Panc1 (cell line): ENCODE measurements around the gene ANXA6. TPM values are rescaled to one million over a fixed set of nuclear protein-coding genes. Genes with fewer than 3 reads are reported as not detected.

Source experiments
- ATAC-seq: fragments of 200-7000 bp; cut with Tn5 transposase; 2 replicates; pipeline ENCODE4 v1.9.1; 2020; ENCODE audit warnings: mild to moderate bottlenecking, moderate library complexity
- BruUV-seq: library from RNA; stranded (reverse); fragments of 400-500 nt; replicated peaks from 2 replicates; lab custom pipeline; 2021; lab: Mats Ljungman, UMichigan
- CTCF ChIA-PET: fragments of 300-600 bp; sonication (Branson Sonifier 250); formaldehyde crosslinking; loops from one replicate; lab custom pipeline; 2022; ENCODE audit warnings: antibody characterized with exemption; lab: Charles Lee
- POLR2A ChIA-PET: fragments of 300-600 bp; sonication (Branson Sonifier 250); formaldehyde crosslinking; loops from one replicate; lab custom pipeline; 2022; ENCODE audit warnings: antibody characterized with exemption; lab: Charles Lee
- DNase-seq: peaks from one replicate; pipeline ENCODE4 v3.0.0-alpha.2; 2010; ENCODE audit warnings: low read depth, low spot score
- H3K27ac ChIP-seq: 2 replicates; pipeline ENCODE4 v1.5.1; 2011; ENCODE audit warnings: mild to moderate bottlenecking, low read length, inconsistent platforms
- H3K27me3 ChIP-seq: fragments of 200-500 bp; sonication (Bioruptor generic); 2 replicates; pipeline ENCODE4 v1.6.0; 2014; ENCODE audit warnings: low read length, inconsistent platforms; ENCODE audit not compliant: control insufficient read depth, insufficient read depth
- H3K36me3 ChIP-seq: fragments of 200-500 bp; sonication (Bioruptor generic); 2 replicates; pipeline ENCODE4 v1.5.1; 2014; ENCODE audit warnings: inconsistent platforms, mild to moderate bottlenecking, low read length, moderate library complexity; ENCODE audit not compliant: control insufficient read depth, insufficient read depth
- H3K4me1 ChIP-seq: 2 replicates; pipeline ENCODE4 v1.5.1; 2011; ENCODE audit warnings: inconsistent platforms, mild to moderate bottlenecking, low read length, moderate library complexity; ENCODE audit not compliant: control insufficient read depth, insufficient read depth
- H3K4me3 ChIP-seq, 2 experiments: 2 replicates each; pipeline ENCODE4 v1.5.1; 2011 to 2012; ENCODE audit warnings: low read depth in 2 of 2, low read length in 2 of 2, mild to moderate bottlenecking in 2 of 2, inconsistent platforms in 1 of 2, moderate library complexity in 1 of 2
- H3K9me3 ChIP-seq: fragments of 200-500 bp; sonication (Bioruptor generic); 2 replicates; pipeline ENCODE4 v1.5.1; 2014; ENCODE audit warnings: low read depth, mild to moderate bottlenecking, inconsistent platforms, low read length, moderate library complexity; ENCODE audit not compliant: control insufficient read depth, insufficient read depth
- POLR2AphosphoS5 ChIP-seq: IDR thresholded peaks from 2 replicates; pipeline ENCODE4 v1.6.1; 2012; ENCODE audit warnings: mild to moderate bottlenecking, low read depth, low read length, moderate library complexity
- SIN3A ChIP-seq: IDR thresholded peaks from 2 replicates; pipeline ENCODE4 v1.6.1; 2012; ENCODE audit warnings: low read depth, mild to moderate bottlenecking, low read length, moderate library complexity, borderline replicate concordance; ENCODE audit not compliant: insufficient read depth
- TCF7L2 ChIP-seq: IDR thresholded peaks from 2 replicates; pipeline ENCODE4 v1.6.1; 2011; ENCODE audit warnings: mild to moderate bottlenecking, low read depth, low read length, inconsistent platforms
- in situ Hi-C: cut with HindIII; loops from 2 replicates; pipeline ENCODE4 v1.10.0; 2016; ENCODE audit warnings: low sequenced_read_pairs, low pct_unique_long_range_greater_than_20kb
- intact Hi-C: fragments of 100-400 bp; cut with micrococcal nuclease; formaldehyde crosslinking; loops from one replicate; pipeline ENCODE4 v1.10.0; 2022; ENCODE audit not compliant: unreplicated experiment
- total RNA-seq: library from RNA; stranded (reverse); gene quantifications from one replicate; pipeline ENCODE4 v1.2.1, GENCODE V29; 2021; ENCODE audit not compliant: unreplicated experiment
- TF ChIP-seq, protein P1 (sequence below), 2 experiments: IDR thresholded peaks; 2 replicates each; pipeline ENCODE4 v1.6.1; 2011 to 2012; ENCODE audit warnings: low read depth in 2 of 2, control low read depth in 1 of 2, low read length in 1 of 2, mild to moderate bottlenecking in 1 of 2, moderate library complexity in 1 of 2; ENCODE audit not compliant: insufficient read depth in 1 of 2
- TF ChIP-seq, protein P2 (sequence below): fragments of 450-650 bp; IDR thresholded peaks from 2 replicates; pipeline ENCODE4 v1.5.1; 2017; ENCODE audit warnings: mild to moderate bottlenecking

Gene ANXA6
- total RNA-seq, 1 experiment from 2014 or later = 60.0 TPM

DNA sequence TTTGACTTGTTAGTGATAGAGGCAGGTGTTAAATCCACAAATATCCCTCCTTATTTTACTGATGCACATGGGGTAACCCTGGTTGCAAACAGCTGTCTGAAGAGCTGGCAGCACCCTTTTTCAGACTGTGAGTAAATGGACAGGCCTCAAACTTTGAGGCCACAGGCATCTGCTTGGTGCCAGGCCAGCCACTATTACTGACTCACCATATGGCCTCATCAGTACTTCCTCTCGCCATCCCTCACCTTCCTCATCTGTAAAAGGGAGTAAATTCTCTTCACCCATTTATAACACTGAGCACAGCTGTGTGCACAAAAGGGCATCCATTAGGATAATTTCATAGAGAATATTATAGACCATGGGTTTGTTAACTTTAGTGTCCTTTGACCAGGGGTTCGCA is 64.8 kb downstream of the ANXA6 start:
- no peak overlapping the region for H3K4me3 ChIP-seq
- no peaks in the 10 kb centered on the region for H3K27me3 ChIP-seq
- in situ Hi-C loops = no loop called here
- POLR2A ChIA-PET = no interaction called here
- no peak for TF ChIP-seq TCF7L2
- TF ChIP-seq, protein P1, sequence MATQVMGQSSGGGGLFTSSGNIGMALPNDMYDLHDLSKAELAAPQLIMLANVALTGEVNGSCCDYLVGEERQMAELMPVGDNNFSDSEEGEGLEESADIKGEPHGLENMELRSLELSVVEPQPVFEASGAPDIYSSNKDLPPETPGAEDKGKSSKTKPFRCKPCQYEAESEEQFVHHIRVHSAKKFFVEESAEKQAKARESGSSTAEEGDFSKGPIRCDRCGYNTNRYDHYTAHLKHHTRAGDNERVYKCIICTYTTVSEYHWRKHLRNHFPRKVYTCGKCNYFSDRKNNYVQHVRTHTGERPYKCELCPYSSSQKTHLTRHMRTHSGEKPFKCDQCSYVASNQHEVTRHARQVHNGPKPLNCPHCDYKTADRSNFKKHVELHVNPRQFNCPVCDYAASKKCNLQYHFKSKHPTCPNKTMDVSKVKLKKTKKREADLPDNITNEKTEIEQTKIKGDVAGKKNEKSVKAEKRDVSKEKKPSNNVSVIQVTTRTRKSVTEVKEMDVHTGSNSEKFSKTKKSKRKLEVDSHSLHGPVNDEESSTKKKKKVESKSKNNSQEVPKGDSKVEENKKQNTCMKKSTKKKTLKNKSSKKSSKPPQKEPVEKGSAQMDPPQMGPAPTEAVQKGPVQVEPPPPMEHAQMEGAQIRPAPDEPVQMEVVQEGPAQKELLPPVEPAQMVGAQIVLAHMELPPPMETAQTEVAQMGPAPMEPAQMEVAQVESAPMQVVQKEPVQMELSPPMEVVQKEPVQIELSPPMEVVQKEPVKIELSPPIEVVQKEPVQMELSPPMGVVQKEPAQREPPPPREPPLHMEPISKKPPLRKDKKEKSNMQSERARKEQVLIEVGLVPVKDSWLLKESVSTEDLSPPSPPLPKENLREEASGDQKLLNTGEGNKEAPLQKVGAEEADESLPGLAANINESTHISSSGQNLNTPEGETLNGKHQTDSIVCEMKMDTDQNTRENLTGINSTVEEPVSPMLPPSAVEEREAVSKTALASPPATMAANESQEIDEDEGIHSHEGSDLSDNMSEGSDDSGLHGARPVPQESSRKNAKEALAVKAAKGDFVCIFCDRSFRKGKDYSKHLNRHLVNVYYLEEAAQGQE (IDR thresholded peaks at IDR 0.05; ENCODE audit: insufficient read depth in 1 of 2, low read depth in 2 of 2, low read length in 1 of 2) = no peak
- no peak for TF ChIP-seq SIN3A
- TF ChIP-seq, protein P2, sequence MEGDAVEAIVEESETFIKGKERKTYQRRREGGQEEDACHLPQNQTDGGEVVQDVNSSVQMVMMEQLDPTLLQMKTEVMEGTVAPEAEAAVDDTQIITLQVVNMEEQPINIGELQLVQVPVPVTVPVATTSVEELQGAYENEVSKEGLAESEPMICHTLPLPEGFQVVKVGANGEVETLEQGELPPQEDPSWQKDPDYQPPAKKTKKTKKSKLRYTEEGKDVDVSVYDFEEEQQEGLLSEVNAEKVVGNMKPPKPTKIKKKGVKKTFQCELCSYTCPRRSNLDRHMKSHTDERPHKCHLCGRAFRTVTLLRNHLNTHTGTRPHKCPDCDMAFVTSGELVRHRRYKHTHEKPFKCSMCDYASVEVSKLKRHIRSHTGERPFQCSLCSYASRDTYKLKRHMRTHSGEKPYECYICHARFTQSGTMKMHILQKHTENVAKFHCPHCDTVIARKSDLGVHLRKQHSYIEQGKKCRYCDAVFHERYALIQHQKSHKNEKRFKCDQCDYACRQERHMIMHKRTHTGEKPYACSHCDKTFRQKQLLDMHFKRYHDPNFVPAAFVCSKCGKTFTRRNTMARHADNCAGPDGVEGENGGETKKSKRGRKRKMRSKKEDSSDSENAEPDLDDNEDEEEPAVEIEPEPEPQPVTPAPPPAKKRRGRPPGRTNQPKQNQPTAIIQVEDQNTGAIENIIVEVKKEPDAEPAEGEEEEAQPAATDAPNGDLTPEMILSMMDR = no peak
- no peak for TF ChIP-seq POLR2AphosphoS5
- no peaks in the 10 kb centered on the region for H3K9me3 ChIP-seq
- no TSS peak for BruUV-seq
- DNase-seq = no peak
- CTCF ChIA-PET = no interaction called here
- intact Hi-C loops = no loop called here
- H3K27ac ChIP-seq = no peak overlapping the region
- H3K4me1 ChIP-seq = peaks cover 9% of the 10 kb centered on the region; the same call in 1 of the 2 replicates
- no peaks in the 10 kb centered on the region for H3K36me3 ChIP-seq
- no peak for ATAC-seq

DNA sequence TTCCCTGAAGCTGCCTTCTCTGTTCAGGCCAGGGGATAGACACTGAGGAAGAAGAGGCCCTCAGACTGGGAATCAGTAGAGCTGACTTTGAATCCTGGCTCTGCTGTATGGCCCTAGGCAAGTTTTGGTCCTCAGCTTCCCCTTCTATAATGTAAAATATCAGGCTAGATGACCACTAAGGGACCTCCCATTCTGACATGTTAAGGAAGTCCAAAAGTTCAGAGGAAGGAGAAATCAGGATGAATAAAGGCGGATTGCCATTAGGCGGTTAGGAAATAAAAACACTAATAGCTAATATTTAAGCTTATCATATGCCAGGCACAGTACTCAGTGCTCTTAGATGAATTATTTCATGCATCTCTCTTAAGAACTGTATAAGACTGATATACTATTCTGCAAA is 67.9 kb downstream of the ANXA6 start:
- intact Hi-C loops = no loop called here
- DNase-seq (no peak), ATAC-seq (no peak)
- H3K27ac ChIP-seq = no peak overlapping the region
- peaks cover 8% of the 10 kb centered on the region; the same call in 1 of the 2 replicates for H3K4me1 ChIP-seq
- H3K27me3 ChIP-seq = no peaks in the 10 kb centered on the region
- ChIA-PET CTCF (interaction anchor here (0.6 to 1.0 kb wide), 2 partner anchors 28 to 603 kb away, joined by 3 to 9 read pairs; no protein-coding TSS in a partner anchor), POLR2A (interaction anchor here (0.5 kb wide), 1 partner anchor 609 kb away, joined by 5 read pairs; no protein-coding TSS in a partner anchor)
- no peaks in the 10 kb centered on the region for H3K36me3 ChIP-seq
- in situ Hi-C loops = no loop called here
- no peaks in the 10 kb centered on the region for H3K9me3 ChIP-seq
- no peak overlapping the region for H3K4me3 ChIP-seq
- no TSS peak for BruUV-seq
- no peak for TF ChIP-seq TCF7L2
- TF ChIP-seq POLR2AphosphoS5 = no peak
- TF ChIP-seq, protein P2 = no peak
- TF ChIP-seq, protein P1 (IDR thresholded peaks at IDR 0.05; ENCODE audit: insufficient read depth in 1 of 2, low read depth in 2 of 2, low read length in 1 of 2) = no peak
- TF ChIP-seq SIN3A = no peak
